GM08714 (cell line): ENCODE data around the gene PLEKHH2.

Experiments used
- H3K4me3 ChIP-seq: fragments of 200-500 bp; sonication (Bioruptor generic); 2 replicates; pipeline ENCODE4 v1.5.1; 2014; ENCODE audit warnings: mild to moderate bottlenecking, low read length, inconsistent platforms
- ZNF274 ChIP-seq: IDR thresholded peaks from 2 replicates; pipeline ENCODE4 v1.6.1; 2012; ENCODE audit warnings: mild to moderate bottlenecking, low read depth, low read length

PLEKHH2 gene

GRCh38 chr2:43787895-43788294 is 150.8 kb downstream of the PLEKHH2 start:
- TF ChIP-seq ZNF274, result no peak

GRCh38 chr2:43788646-43789045 is 151.6 kb downstream of the PLEKHH2 start:
- no peak for TF ChIP-seq ZNF274
- no peak overlapping the region for H3K4me3 ChIP-seq

More at GRCh38 chr2:43787895-43788294, 150.8 kb downstream of the PLEKHH2 start:
- H3K4me3 ChIP-seq, result no peak overlapping the region

- no peak overlapping the region for H3K4me3 ChIP-seq
- no peak for TF ChIP-seq ZNF274
Measured at GRCh38 chr2:43790147-43790546, 153.1 kb downstream of the PLEKHH2 start.

- TF ChIP-seq ZNF274, result no peak
- H3K4me3 ChIP-seq, result no peak overlapping the region
Measured at GRCh38 chr2:43791035-43791765, 154.1 kb downstream of the PLEKHH2 start.

GRCh38 chr2:43792653-43793052 is 155.6 kb downstream of the PLEKHH2 start:
- no peak for TF ChIP-seq ZNF274

DNA sequence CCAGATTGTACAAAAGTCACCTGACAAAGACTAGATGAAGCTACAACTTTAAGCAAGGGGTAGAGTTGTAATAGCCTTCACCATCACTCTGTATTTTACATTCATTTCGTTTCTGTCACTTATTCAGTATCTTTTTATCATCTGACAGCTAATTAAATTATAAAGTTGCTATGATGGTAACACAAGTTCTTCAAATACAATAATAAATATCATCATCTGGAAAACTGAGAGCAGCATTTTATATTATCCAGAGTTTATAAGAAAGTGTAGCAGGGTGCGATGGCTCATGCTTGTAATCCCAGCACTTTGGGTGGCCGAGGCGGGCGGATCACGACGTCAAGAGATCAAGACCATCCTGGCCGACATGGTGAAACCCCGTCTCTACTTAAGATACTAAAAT is 157.9 kb downstream of the PLEKHH2 start:
- TF ChIP-seq ZNF274, result no peak
- H3K4me3 ChIP-seq, result no peak overlapping the region

More at GRCh38 chr2:43792653-43793052, 155.6 kb downstream of the PLEKHH2 start:
- no peak overlapping the region for H3K4me3 ChIP-seq

GRCh38 chr2:43796206-43796605 is 159.1 kb downstream of the PLEKHH2 start:
- no peak overlapping the region for H3K4me3 ChIP-seq
- no peak for TF ChIP-seq ZNF274

- TF ChIP-seq ZNF274, result no peak
- H3K4me3 ChIP-seq, result no peak overlapping the region
Measured at GRCh38 chr2:43798300-43798699, 161.2 kb downstream of the PLEKHH2 start.

DNA sequence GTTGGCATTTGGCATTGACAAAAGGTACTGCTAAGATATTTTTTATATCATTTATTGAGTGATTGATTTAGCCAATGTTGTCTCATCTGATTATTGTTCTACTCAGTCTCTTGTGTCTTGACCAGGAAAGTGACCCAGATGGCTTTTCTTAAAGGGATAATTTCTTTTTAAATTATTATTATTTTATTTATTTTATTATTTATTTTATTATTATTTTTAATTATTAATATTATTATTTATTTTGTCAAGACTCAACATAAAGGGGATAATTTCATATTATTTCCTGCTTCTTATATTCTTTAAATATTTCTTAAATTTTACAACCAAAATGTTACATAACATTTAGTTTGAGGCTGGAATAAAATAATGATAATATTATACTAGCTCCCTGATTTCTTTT is 163.8 kb downstream of the PLEKHH2 start:
- no peak overlapping the region for H3K4me3 ChIP-seq
- TF ChIP-seq ZNF274, result no peak

DNA sequence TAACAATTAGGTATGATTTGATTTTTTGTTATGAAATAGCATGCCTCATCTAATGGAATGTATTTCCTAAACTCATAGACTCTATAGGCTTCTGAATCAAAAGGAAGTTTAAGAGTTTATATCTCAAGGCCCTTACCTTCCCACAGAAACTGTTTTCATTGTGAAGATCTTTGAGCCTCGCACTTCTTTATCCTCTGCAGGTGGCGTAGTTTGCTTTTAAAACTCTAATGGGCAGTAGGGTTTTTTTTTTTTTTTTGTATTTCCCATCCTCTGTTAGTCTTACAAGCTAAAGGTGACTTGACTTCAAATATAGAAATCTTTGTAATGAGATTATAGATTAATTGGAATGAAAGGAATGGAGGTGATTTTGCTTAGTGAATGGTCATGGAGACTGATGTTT is 165.1 kb downstream of the PLEKHH2 start:
- H3K4me3 ChIP-seq, result no peak overlapping the region
- TF ChIP-seq ZNF274, result no peak

GRCh38 chr2:43803113-43803512 is 166.1 kb downstream of the PLEKHH2 start:
- TF ChIP-seq ZNF274, result no peak
- H3K4me3 ChIP-seq, result no peak overlapping the region

DNA sequence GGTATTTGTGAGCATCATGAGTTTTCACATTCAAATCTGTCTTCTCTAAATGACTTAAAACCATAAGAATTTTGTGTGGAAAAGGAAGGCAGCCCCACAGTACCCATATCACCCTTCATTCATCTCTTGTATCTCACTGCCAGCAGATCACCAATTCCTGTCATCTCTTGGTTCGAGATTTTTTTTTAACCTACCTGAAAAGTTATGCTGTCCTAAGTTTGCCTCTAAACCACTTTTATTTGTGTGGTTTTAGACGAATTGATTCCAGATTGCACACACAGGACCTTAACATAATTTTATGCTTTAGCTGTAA is 169.6 kb downstream of the PLEKHH2 start:
- TF ChIP-seq ZNF274, result no peak
- H3K4me3 ChIP-seq, result no peak overlapping the region

DNA sequence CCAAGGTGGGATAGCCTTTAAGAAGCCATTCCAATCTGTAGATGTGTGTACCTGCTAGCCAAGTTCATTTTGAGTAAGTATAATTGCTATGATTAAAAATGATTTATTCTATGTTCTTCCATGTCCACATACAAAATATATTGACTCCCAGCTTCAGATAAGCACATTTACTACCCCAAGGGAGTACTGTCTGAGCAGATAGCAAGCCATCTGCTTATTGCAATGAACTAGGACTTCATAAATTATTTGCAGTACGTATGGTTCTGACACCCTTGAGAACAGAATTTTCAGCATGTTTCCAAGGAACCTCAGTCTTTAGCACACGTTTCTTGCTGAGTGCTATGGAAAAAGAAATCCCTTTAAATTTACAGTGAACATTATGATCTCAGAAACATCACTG is 173.4 kb downstream of the PLEKHH2 start:
- no peak overlapping the region for H3K4me3 ChIP-seq
- no peak for TF ChIP-seq ZNF274

GRCh38 chr2:43810888-43811287 is 173.8 kb downstream of the PLEKHH2 start:
- H3K4me3 ChIP-seq, result no peak overlapping the region
- TF ChIP-seq ZNF274, result no peak

- no peak overlapping the region for H3K4me3 ChIP-seq
- TF ChIP-seq ZNF274, result no peak
Measured at GRCh38 chr2:43812006-43812405, 174.9 kb downstream of the PLEKHH2 start.

GRCh38 chr2:43812947-43813346 is 175.9 kb downstream of the PLEKHH2 start:
- no peak for TF ChIP-seq ZNF274
- no peak overlapping the region for H3K4me3 ChIP-seq
